ENCODE measurements around the gene RNF20.
"Not testable (repeated sequence)": the region's sequence is repeated elsewhere in the genome, so short reads cannot be mapped to it uniquely, and the experiment has no call there.

RNF20 gene, protein sequence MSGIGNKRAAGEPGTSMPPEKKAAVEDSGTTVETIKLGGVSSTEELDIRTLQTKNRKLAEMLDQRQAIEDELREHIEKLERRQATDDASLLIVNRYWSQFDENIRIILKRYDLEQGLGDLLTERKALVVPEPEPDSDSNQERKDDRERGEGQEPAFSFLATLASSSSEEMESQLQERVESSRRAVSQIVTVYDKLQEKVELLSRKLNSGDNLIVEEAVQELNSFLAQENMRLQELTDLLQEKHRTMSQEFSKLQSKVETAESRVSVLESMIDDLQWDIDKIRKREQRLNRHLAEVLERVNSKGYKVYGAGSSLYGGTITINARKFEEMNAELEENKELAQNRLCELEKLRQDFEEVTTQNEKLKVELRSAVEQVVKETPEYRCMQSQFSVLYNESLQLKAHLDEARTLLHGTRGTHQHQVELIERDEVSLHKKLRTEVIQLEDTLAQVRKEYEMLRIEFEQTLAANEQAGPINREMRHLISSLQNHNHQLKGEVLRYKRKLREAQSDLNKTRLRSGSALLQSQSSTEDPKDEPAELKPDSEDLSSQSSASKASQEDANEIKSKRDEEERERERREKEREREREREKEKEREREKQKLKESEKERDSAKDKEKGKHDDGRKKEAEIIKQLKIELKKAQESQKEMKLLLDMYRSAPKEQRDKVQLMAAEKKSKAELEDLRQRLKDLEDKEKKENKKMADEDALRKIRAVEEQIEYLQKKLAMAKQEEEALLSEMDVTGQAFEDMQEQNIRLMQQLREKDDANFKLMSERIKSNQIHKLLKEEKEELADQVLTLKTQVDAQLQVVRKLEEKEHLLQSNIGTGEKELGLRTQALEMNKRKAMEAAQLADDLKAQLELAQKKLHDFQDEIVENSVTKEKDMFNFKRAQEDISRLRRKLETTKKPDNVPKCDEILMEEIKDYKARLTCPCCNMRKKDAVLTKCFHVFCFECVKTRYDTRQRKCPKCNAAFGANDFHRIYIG

DNA sequence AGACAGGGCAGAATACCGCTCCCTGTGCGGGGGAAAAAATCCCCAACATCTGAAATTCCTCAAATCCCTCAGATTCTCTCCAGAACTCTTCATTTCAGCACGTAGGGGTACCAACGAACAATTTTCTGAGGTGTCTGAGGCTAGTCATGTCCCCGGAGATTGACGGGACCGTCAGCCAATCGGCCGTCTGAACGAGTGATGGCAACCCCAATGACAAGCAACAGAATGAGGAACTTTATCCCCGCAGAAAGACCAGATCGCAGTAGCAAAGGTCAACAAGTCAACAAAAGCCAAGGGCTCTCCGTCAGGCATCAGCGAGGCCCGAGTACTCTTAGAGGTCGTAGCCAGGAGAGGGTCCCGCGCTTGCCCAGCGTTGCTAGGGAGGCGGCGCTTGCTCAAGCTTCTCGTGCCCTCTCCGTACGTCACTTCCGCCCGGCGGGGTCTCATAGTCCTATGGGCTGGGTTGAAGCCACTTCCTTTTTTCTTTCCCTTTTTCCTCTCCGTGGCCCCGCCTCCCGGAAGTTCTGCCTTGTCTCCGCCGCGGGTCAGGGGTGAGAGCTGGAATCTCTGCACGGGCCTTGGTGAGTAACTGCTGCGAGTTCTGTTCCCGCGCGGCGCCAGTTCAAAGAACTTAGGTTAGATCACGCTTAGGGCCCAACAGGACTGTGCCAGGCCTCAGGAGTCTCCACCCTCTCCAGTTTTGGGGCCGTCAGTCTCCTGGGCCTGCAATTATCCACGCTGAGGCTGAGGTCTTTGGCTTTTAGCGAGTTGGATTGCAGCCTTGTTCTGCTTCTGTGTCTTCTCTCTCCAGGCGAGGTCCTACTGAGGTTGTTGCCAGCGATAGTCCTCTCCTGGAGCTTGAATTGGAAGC lies at the start of gene RNF20:
Gene RNF20 (plus strand): TSS at position 520 of the 871 bp plus-strand sequence. CDS start 1,571 bp downstream, outside the sequence.
- peak; percentile 99 for DNase-seq

DNA sequence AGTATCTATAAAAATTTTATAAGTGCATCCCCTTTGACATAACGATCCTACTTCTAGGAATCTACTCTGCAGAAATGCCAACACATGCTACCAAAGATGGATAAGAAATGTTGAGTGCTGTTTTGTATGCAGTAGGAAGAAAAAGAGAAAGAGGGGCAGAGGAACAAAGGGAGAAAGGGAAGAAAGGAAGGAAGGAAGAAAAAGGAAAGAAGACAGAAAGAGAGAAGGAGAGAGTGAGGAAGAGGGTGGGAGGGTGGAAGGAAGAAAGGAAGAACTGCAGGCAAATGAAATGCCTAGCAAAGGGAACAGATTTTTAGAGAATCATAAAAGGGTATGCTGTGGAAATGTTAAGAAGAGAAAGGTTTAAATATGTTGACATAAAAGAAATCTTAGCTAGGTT lies 49.6 kb upstream of the RNF20 start:
- no peak for DNase-seq

DNA sequence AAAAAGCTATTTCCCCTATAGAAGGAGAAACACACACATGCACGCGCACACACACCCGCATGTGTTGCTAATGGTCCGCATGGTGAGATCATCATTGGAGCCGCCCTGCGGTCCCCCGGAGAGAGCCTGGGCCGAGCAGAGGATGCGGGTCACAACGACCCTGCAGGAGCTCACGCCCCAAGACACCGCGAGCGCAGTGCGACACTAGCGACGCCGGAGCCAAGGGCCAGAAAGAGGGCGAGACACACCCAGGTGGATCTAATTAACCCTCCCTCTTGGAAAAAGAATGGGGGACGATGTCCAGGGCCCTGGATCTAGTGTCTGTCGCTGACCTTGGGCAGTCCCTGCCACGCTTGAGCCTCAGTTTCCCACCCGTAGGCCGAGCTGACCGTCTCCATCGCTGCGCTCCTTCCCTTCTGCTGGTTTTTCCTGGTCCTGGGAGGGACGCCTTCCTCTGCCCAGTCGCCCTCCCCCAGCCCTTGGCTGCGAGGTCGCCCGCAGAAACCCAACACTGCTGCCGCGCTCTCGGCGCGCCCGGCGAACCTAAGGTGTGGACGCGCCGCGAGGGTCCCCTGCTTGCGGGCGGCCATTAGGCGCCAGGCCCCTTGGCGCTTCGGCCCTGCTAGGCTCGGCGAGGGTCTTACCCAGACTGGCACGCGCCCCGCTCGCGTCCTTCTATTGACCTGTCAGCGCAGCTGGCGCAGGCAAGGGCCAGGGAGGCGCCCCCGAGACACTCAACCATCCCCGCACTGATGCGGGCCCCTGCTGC lies 47.5 kb upstream of the RNF20 start:
- no peak for DNase-seq

DNA sequence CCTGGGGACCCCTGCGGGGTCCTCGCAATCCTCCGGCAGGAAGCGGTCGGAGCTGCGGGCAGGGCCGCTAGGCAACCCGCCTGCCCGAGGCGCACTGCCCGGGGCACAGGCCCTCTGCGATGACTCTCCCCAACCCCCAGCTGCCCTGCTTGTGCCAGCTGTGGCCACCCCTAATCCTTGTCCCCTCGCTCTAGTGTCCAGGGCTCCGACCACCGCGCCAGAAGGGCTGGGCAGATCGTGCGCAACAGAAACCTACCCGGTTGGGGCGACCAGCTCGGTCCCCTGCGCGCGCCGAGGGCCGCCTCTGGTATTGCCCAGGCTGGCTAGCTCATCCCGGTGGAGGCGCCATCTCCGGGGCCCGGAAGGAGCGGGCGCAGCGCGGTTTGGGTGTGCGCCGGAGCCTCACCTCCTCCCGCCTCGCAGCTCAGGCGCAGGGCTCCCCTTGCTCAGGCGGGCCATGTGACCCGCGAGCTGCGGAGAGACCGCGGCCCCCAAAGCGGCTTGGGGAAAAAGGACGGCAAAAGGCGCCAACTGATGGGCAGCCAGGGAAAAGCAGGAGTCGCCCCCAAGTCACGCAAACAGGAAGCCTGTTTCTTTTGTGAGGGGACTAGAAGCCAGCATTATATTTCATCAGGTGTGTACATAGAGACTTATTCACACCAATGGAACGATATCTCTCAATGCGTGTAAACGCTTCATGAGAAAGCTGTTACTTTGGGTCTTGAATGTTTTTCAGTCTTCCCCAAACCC lies 46.8 kb upstream of the RNF20 start:
- peak; percentile 17 for DNase-seq

DNA sequence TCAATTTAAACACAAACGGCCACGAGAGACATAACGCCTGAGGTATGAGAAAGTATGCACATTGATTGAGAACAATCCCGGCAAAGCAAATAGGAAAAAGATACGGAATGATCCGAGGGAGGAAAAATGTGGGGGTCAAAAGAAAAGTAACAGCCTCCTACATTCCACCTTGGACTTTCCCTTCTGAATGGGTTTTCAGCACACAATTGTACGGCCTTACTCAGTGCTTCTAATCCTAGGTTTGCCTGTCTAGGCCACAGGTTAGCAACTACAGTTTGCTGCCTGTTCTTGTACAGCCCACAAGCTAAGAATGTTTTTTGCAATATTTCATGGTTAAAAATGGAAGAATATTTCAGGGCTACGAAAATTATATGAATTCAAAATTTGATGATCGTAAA lies 46.2 kb upstream of the RNF20 start:
- no peak for DNase-seq

DNA sequence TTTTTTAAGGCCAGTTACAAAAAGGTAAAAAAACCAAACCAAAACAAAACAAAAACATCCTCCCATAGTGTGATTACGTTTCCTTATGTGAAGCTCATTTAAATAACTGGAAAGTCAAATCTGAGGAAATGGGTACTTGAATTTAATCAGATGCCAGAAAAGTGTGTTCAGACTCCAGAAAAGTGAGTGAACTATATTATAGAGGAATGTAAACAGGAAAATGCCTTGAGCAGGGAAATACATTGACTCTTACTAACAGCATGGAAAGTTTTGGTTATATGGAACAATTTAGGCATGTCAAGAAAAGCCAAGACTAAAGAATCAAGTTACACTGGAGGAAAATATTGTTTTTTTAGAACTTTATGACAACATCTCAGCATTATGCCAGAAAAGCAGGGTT lies 37.8 kb upstream of the RNF20 start:
- no peak for DNase-seq

DNA sequence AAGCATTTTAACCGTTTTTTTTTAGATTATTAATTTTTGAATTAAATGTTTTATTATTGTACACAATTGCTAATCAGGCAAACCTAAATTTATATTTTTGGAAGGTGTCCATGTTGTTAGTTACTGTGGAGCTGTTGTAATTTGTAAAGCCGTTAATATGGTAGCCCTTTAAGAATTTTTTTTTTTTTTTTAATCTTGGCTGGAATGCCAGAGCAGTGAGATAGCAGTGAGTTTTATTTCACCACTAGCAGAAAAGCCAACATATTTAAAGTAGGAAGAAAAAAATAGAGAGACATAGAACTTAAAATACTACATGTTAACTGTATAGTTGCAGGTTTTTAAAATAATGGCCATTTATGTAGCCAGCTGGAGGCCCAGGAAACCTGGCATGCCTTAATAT lies 35.3 kb upstream of the RNF20 start:
- no peak for DNase-seq

DNA sequence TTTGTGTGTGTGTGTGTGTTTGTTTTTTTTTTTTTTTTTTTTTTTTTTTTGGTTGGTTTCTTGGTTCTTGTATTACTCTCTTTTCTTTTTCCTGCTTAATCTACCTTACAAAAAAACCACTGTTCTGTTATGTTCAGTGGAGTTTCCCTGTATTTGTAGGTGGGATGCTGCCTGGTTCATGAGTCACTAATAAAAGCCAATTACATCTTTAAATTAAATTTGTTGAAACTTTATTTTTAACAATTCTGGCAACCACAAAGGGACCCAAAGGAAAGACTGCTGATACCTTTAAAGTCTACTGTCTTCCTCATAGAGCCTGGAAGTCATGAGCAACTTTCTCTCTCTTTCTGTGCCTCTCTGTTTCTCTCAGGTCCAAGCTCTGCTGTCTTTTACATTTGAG lies 29.5 kb upstream of the RNF20 start:
- no peak for DNase-seq

DNA sequence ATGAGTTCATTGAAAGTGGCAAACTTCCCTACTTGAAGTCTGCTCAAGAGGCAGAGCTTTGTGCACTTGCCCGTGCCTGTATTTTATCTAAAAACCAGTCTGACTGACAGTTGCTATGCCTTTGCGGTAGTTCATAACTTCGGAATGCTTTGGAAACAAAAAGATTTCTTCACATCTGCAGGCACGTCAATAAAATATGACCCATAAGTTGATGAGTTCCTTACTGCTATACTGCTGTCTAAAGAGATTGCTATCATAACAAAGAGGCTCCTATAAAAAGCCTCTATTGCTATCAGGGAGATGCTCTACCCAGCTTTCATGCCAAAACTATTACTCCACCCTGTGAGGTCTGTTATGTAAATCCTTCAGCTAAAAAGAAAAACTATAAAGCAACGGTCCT lies 25.4 kb upstream of the RNF20 start:
- DNase-seq: no peak

DNA sequence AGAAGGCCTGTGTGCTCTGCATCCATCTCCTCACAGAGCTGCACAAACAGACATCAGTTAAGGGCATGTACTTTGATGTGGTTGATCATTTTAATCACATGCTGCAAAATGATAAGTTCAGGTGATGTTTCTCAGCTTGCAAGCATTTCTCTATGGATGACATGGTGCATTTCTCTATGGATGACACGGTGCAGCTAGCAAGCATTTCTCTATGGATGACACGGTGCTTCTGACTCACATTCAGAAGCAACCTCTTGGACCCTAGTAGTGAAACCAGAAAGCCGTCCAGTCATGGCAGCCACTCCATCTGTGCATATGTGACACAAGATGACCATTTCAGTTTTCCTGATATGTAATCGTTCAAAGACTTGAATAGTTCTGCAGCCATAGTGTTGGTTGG lies 24.1 kb upstream of the RNF20 start:
- peak; percentile 32 for DNase-seq

DNA sequence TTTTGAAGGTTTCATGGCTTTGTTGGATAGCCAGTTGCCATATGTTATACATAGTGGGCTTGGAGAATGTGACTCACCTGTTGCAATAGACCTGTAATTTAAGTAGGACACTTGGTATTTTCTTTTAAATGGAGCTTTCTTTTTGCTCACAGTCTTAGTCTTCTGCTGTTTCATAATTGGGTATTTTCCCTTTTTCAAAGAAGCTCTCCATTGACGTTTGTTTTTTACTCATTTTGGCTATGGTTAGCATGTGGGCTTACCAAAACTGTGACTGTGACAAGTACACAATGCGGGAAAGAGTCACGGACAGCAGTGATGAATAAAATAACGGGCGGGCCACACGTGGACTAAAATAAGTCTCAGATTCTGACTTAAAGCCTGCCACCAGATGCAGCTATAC lies 23.2 kb upstream of the RNF20 start:
- DNase-seq: peak; percentile 71

DNA sequence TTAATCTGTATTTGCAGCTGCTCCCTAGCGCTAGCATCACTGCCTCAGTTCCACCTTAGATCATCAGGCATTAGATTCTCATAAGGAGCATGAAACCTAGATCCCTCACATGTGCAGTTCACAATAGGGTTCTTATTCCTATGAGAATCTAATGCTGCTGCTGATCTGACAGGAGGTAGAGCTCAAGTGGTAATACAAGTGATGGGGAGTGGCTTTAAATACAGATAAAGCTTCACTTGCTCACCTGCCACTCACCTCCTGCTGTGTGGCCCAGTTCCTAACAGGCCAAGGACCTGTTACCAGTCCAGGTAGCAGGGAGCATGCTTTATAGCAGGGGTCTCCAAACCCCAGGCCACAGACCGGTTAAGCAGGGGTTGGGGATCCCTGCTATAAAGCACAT lies 22.6 kb upstream of the RNF20 start:
- DNase-seq: no peak

DNA sequence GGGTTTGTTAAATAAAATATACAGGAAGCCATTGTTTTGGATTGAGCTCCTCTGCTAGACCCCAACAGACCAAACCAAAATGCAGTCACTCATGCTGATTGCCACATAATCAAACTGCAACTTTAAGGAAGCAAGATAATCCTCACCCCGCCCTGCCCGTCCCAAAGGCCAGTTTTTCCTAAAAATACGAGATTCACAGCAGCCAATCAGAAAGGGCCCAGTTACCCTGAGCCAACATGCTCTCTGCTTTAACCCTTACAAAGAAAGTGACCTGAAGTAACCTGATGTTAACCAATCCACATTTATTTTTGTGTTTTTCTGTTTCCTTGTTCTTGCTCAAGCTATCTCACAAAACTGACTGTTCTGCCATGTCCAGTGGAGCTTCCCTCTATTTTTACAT lies 21.5 kb upstream of the RNF20 start:
- no peak for DNase-seq

DNA sequence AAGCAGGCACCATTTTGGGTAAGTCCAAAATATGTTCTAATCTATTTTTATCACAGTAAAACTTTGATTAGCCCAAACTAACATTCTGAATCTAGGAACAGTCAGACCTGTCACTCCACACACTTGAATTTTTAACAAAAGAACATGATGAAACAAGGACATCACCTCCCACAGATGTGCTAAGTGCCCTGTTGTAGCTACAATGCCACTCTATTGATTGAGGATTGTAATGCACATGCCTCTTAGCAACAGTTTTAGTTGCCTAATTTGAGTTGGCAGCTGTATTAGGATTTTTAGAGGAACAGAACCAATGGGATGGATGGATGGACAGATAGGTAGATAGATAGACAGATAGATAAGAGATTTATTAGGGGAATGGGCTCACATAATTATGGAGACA lies 20.3 kb upstream of the RNF20 start:
- no peak for DNase-seq

DNA sequence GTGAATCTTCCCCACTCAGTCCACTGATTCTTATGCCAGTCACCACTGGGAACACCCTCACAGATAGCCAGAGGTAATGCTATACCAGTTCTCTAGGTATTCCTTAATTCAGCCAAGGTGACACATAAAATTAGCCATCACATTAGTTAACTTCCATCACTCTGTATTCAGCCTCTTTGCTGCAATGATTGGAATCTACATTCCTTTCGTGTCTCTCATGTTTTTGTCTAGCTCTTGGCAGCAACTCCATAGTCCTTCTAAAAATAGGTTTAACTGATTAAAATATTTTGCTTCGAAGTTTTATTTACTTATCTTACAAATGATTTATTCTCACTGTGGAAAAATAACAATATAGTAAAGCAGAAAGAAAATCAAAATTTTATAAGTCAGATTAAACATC lies 19.6 kb upstream of the RNF20 start:
- no peak for DNase-seq

DNA sequence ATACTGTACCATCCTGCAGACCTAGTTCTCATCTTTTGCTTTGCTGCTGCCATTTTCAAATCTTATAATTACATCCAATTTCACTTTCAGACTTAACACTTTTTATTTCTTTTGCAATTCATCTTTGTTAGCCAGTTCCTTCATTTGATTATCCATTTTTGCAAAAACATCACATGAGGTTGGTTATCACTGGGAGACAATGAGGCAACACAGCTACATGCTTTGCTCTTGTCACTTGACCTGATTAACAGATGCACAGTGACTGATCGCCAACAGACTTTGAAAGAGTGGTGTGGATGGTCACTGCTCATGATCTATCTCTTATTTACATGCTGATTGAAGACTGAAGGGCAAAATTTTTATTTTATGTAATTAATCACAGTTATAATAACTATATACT lies 17.0 kb upstream of the RNF20 start:
- DNase-seq: no peak

DNA sequence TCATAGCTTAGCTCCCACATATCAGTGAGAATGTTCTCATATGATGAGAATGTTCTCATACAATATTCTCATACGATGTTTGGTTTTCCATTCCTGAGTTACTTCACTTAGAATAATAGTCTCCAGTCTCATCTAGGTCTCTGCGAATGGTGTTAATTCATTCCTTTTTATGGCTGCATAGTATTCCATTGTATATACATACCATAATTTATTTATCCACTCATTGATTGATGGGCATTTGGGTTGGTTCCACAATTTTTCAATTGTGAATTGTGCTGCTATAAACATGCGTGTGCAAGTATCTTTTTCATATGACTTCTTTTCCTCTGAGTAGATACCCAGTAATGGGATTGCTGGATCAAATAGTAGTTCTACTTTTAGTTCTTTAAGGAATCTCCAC lies 15.2 kb upstream of the RNF20 start:
- DNase-seq: not testable (repeated sequence)

DNA sequence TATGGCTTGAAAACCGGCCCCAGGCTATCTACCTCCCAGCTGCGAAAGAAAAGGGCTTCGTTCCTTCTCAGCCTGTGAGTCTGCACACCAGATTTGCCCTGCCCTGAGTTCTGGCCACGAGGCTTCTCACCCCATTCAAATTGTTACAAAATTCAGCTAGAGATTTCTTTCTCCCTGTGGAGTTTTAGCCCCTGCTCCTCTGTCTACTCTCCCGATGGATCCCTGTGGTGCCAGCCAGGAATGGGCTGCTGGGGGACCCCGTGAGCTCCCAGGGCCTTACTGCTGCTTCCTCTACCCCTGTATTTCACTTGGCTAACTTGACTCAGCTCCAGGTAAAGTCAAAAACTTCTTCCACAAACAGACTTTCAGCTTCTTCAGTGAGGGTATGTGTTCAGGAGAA lies 9.3 kb upstream of the RNF20 start:
- DNase-seq: no peak

DNA sequence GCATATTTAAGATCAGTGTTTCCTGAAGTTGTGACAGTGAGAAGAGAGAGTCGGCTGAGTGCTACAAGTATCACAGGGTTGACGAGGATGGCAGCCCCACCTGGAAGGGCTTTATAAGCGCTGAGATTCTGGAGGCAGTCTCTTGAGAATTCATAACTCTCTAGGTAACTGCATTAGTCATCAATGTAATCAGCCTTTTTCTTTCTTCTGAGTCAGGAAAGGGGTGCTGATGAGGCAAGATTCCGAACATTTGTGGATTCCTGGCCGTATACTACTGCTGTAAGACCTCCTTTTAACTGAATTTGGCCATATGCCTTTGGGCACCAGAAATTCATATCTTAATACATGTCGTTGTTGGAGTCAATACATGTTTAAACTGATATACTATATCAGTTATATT lies 6.6 kb upstream of the RNF20 start:
- DNase-seq: no peak

DNA sequence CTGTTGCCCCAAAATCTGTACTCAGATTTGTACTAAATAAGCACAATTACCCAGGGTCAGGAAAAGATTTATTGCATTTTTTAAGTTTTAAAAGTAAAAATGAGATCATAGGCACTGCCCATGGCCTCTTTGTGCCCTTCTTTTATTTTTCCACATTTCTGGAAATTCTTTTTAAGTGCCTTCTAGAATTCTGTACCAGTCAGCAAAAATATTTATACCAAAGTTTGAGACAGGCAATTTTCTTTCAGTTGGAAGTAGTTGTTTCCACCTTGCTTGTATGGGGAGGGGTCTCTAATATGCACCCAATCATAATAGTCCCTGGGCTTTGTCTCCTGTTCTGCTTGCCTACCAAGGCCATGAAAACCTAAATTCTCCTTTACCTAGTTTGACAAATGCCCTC lies 5.6 kb upstream of the RNF20 start:
- no peak for DNase-seq

DNA sequence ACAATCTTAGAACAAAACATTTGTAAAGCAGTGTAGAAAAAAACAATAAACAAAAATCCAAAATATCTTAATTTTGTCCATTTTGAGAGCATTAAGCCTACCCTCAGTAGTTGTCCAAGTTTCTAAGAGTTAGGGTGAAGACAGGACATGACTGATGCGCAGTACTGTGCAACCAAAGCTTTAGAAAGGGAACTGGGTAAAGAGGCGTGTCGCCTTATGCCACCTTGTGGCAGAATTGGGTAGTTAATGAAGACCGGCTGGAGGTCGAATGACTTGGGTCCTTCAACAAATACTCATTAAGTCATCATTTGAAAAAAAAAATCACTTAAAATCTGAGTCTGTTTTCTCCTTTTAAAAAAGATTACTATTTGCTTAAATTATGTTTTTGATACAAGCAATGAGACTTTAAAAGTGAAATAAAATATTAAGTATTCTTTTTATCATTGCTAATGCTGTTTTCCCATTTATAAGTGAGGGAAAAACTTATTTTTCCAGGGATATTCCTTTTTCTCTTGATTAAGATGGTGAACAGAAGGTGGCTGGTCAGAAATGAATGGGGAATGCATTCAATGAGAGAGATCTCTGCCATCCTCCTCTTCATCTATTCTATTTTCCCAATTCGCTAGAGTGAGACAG lies 3.5 kb upstream of the RNF20 start:
- peak; percentile 85 for DNase-seq

Data from activated CD4-positive, alpha-beta T cell treated with anti-CD3 and anti-CD28 coated beads, Interleukin-10, Interleukin-2, amounts not matched to agents 100 ng/mL and 50 ng/mL, durations not matched to agents 16 hours and 8 hours (primary cell).